Measurements from ENCODE around the gene ENGASE. TPM values are rescaled to one million over a fixed set of nuclear protein-coding genes. Genes with fewer than 3 reads are reported as not detected.

ENGASE gene
- total RNA-seq, 1 donor from 2014 or later, result 11.7 TPM

DNA sequence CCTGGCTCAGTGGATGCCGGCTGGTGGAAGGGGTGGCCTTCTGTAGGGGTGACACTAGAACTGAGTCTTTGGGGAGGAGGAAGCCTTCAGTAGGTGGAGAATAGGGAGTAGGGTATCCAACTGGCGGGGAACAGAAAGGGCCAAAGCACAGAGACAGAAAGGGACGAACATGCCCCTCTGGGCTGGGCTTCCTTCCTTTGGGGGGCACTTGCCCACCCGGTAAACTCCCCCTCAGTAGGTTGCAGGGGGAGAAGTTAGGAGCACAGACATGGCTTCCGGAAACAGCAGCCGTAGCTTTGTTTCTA, 774 bp downstream of the ENGASE start:
- peak overlapping the region; percentile 23 for H3K27ac Mint-ChIP-seq
- no peak for DNase-seq (ENCODE audit: low spot score)
- H3F3A ChIP-seq (ENCODE audit: low read depth), result no peaks in the 10 kb centered on the region
- TF ChIP-seq, protein P1, sequence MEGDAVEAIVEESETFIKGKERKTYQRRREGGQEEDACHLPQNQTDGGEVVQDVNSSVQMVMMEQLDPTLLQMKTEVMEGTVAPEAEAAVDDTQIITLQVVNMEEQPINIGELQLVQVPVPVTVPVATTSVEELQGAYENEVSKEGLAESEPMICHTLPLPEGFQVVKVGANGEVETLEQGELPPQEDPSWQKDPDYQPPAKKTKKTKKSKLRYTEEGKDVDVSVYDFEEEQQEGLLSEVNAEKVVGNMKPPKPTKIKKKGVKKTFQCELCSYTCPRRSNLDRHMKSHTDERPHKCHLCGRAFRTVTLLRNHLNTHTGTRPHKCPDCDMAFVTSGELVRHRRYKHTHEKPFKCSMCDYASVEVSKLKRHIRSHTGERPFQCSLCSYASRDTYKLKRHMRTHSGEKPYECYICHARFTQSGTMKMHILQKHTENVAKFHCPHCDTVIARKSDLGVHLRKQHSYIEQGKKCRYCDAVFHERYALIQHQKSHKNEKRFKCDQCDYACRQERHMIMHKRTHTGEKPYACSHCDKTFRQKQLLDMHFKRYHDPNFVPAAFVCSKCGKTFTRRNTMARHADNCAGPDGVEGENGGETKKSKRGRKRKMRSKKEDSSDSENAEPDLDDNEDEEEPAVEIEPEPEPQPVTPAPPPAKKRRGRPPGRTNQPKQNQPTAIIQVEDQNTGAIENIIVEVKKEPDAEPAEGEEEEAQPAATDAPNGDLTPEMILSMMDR (IDR thresholded peaks at IDR 0.05), result no peak
- TF ChIP-seq EZH2 (IDR thresholded peaks at IDR 0.05), result no peak
- no peak for TF ChIP-seq EZH2phosphoT487 (IDR thresholded peaks at IDR 0.05)
- peaks cover 3% of the 10 kb centered on the region for H3K4me1 ChIP-seq
- H3K4me3 Mint-ChIP-seq, result peak overlapping the region; percentile 88
- no peaks in the 10 kb centered on the region for H3K9me3 ChIP-seq (ENCODE audit: low read depth)
- peaks cover 4% of the 10 kb centered on the region for H3K36me3 Mint-ChIP-seq
- no peaks in the 10 kb centered on the region for H3K79me2 ChIP-seq (ENCODE audit: low read depth)
- H3K4me1 Mint-ChIP-seq, result peaks cover 9% of the 10 kb centered on the region
- H2AFZ ChIP-seq (replicated peaks), result peak overlapping the region; percentile 26
- no peaks in the 10 kb centered on the region for H3K9me3 Mint-ChIP-seq
- H3K27me3 Mint-ChIP-seq (ENCODE audit: insufficient read depth, low read depth), result peaks cover 2% of the 10 kb centered on the region
- no peaks in the 10 kb centered on the region for H4K20me1 ChIP-seq (ENCODE audit: low read depth)
- H3K9ac ChIP-seq, result no peak overlapping the region
- no peak overlapping the region for H3K27ac ChIP-seq
- peak overlapping the region; percentile 55 for H3K4me3 ChIP-seq
- H3K4me2 ChIP-seq, result peak overlapping the region; percentile 82
- H3K27me3 ChIP-seq, result peaks cover 14% of the 10 kb centered on the region
- H3K36me3 ChIP-seq, result no peaks in the 10 kb centered on the region

DNA sequence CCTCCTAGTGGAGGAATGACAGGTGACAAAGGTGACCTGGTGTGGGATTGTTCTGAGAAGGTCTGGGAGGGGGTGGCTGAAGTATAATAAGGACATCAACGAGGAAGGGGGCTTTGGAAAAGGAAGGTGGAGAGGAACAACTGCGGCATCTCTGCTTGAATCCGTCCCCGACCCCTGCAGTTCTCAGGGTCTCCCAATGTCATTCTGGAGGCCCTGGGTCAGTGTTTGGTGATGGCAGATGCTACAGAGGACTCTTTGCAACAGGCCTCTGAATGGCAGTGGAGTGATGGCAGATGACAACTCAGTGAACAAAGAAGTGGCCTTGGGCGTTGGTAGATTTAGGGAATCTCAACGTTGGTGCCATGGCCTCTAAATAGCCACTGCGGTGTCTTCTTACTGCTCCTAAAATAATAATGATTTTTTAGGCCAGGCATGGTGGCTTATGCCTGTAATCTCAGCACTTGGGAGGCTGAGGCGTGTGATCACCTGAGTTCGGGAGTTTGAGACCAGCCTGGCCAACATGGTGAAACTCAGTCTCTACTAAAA, 1.3 kb downstream of the ENGASE start:
- Histone ChIP-seq H3K4me3 (peak overlapping the region; percentile 55), H2AFZ (replicated peaks) (no peak overlapping the region), H3K4me2 (peak overlapping the region; percentile 82), H3K4me1 (peaks cover 3% of the 10 kb centered on the region), H3K36me3 (no peaks in the 10 kb centered on the region), H3K27me3 (peaks cover 14% of the 10 kb centered on the region), H4K20me1 (ENCODE audit: low read depth) (no peaks in the 10 kb centered on the region), H3K79me2 (ENCODE audit: low read depth) (no peaks in the 10 kb centered on the region), H3F3A (ENCODE audit: low read depth) (no peaks in the 10 kb centered on the region), H3K9me3 (ENCODE audit: low read depth) (no peaks in the 10 kb centered on the region), H3K27ac (no peak overlapping the region), H3K9ac (no peak overlapping the region)
- Mint-ChIP-seq H3K9me3 (no peaks in the 10 kb centered on the region), H3K4me1 (peaks cover 9% of the 10 kb centered on the region), H3K36me3 (peaks cover 8% of the 10 kb centered on the region), H3K4me3 (peak overlapping the region; percentile 88), H3K27ac (no peak overlapping the region), H3K27me3 (ENCODE audit: insufficient read depth, low read depth) (no peaks in the 10 kb centered on the region)
- TF ChIP-seq, protein P1 (IDR thresholded peaks at IDR 0.05), result no peak
- TF ChIP-seq EZH2phosphoT487 (IDR thresholded peaks at IDR 0.05) (no peak), EZH2 (IDR thresholded peaks at IDR 0.05) (no peak)
- no peak for DNase-seq (ENCODE audit: low spot score)

DNA sequence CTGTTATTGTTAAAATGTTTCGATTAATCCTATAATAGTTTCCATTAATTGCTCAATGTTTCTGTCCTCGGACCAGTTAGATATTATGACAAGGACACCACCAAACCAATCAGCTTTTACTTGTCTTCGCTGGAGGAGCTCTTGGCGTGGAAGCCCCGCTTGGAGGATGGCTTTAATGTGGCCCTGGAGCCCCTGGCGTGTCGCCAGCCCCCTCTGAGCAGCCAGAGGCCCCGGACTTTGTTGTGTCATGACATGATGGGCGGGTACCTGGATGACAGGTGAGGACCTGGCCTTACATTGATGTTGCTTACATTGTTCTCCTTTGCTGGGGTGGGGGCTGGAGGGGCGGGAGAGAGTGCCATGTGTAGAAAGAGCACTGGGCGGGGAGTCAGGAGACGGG, 3.0 kb downstream of the ENGASE start:
- H3K27ac Mint-ChIP-seq, result no peak overlapping the region

More for the DNA sequence above, 3.0 kb downstream of the ENGASE start:
- H3K9me3 Mint-ChIP-seq, result no peaks in the 10 kb centered on the region
- no peak for TF ChIP-seq EZH2phosphoT487 (IDR thresholded peaks at IDR 0.05)
- TF ChIP-seq, protein P1 (IDR thresholded peaks at IDR 0.05), result no peak
- TF ChIP-seq EZH2 (IDR thresholded peaks at IDR 0.05), result no peak
- Histone ChIP-seq H3K27ac (no peak overlapping the region), H3K79me2 (ENCODE audit: low read depth) (no peaks in the 10 kb centered on the region), H3K4me3 (no peak overlapping the region), H3K9ac (no peak overlapping the region), H2AFZ (replicated peaks) (no peak overlapping the region), H3K27me3 (peaks cover 14% of the 10 kb centered on the region), H3K4me1 (peaks cover 3% of the 10 kb centered on the region), H3F3A (ENCODE audit: low read depth) (no peaks in the 10 kb centered on the region), H3K9me3 (ENCODE audit: low read depth) (no peaks in the 10 kb centered on the region), H3K4me2 (no peak overlapping the region), H3K36me3 (no peaks in the 10 kb centered on the region), H4K20me1 (ENCODE audit: low read depth) (no peaks in the 10 kb centered on the region)
- peaks cover 9% of the 10 kb centered on the region for H3K4me1 Mint-ChIP-seq
- peaks cover 3% of the 10 kb centered on the region for H3K27me3 Mint-ChIP-seq (ENCODE audit: insufficient read depth, low read depth)
- H3K4me3 Mint-ChIP-seq, result no peak overlapping the region
- DNase-seq (ENCODE audit: low spot score), result no peak
- peaks cover 12% of the 10 kb centered on the region for H3K36me3 Mint-ChIP-seq

Data from neural progenitor cell (in vitro differentiated cells).